Astrocyte (in vitro differentiated cells and primary cell): ENCODE data around the gene TMEM200A. TPM values are rescaled to one million over a fixed set of nuclear protein-coding genes. Genes with fewer than 3 reads are reported as not detected.

Experiments
- DNase-seq: peaks from one replicate; pipeline ENCODE4 v3.0.0-alpha.2; 2010; ENCODE audit warnings: low read depth
- FAIRE-seq: peaks from 2 replicates; lab custom pipeline; 2011; peaks lifted over from hg19 to GRCh38; lab: Jason Lieb, UNC
- H2AFZ ChIP-seq: 2 replicates; pipeline ENCODE4 v1.6.0; 2012; ENCODE audit warnings: low read depth, low read length, inconsistent platforms
- H3K27ac ChIP-seq: 2 replicates; pipeline ENCODE4 v1.5.1; 2011; ENCODE audit warnings: low read depth, low read length, inconsistent platforms
- H3K27me3 ChIP-seq: 2 replicates; pipeline ENCODE4 v1.6.0; 2011; ENCODE audit warnings: low read length, inconsistent platforms; ENCODE audit not compliant: insufficient read depth
- H3K36me3 ChIP-seq: 2 replicates; pipeline ENCODE4 v1.5.1; 2011; ENCODE audit warnings: low read length, inconsistent platforms; ENCODE audit not compliant: insufficient read depth
- H3K4me1 ChIP-seq: 2 replicates; pipeline ENCODE4 v1.5.1; 2011; ENCODE audit warnings: low read length, inconsistent platforms; ENCODE audit not compliant: insufficient read depth
- H3K4me2 ChIP-seq: 2 replicates; pipeline ENCODE4 v1.6.0; 2012; ENCODE audit warnings: low read length, inconsistent platforms
- H3K4me3 ChIP-seq: 2 replicates; pipeline ENCODE4 v1.5.1; 2011; ENCODE audit warnings: low read depth, mild to moderate bottlenecking, low read length, inconsistent platforms; ENCODE audit not compliant: insufficient read depth
- H3K79me2 ChIP-seq: 2 replicates; pipeline ENCODE4 v1.6.0; 2012; ENCODE audit warnings: mild to moderate bottlenecking, low read length, inconsistent platforms; ENCODE audit not compliant: insufficient read depth
- H3K9ac ChIP-seq: 2 replicates; pipeline ENCODE4 v1.6.0; 2012; ENCODE audit warnings: mild to moderate bottlenecking, low read length, inconsistent platforms
- H3K9me3 ChIP-seq: 2 replicates; pipeline ENCODE4 v1.5.1; 2012; ENCODE audit warnings: low read depth, mild to moderate bottlenecking, low read length, inconsistent platforms; ENCODE audit not compliant: insufficient read depth
- H4K20me1 ChIP-seq: 2 replicates; pipeline ENCODE4 v1.6.0; 2012; ENCODE audit warnings: low read length, inconsistent platforms; ENCODE audit not compliant: insufficient read depth
- H3K27ac Mint-ChIP-seq: one replicate; pipeline ENCODE4 v1.8.0; 2021; ENCODE audit warnings: mild to moderate bottlenecking, mixed read lengths; ENCODE audit not compliant: unreplicated experiment
- H3K27me3 Mint-ChIP-seq: one replicate; pipeline ENCODE4 v1.8.0; 2021; ENCODE audit warnings: low read depth, mixed read lengths; ENCODE audit not compliant: unreplicated experiment
- H3K36me3 Mint-ChIP-seq: one replicate; pipeline ENCODE4 v1.8.0; 2021; ENCODE audit warnings: low read depth, mixed read lengths; ENCODE audit not compliant: unreplicated experiment
- H3K4me1 Mint-ChIP-seq: one replicate; pipeline ENCODE4 v1.8.0; 2021; ENCODE audit warnings: low read depth, mixed read lengths; ENCODE audit not compliant: unreplicated experiment
- H3K4me3 Mint-ChIP-seq: one replicate; pipeline ENCODE4 v1.8.0; 2021; ENCODE audit warnings: mild to moderate bottlenecking, moderate library complexity, mixed read lengths; ENCODE audit not compliant: unreplicated experiment
- H3K9me3 Mint-ChIP-seq: one replicate; pipeline ENCODE4 v1.8.0; 2021; ENCODE audit warnings: mild to moderate bottlenecking, mixed read lengths; ENCODE audit not compliant: unreplicated experiment
- EZH2 ChIP-seq: IDR thresholded peaks from 2 replicates; pipeline ENCODE4 v1.6.1; 2012; ENCODE audit warnings: mild to moderate bottlenecking, low read length, inconsistent platforms; ENCODE audit not compliant: insufficient read depth
- total RNA-seq: library from RNA; stranded (reverse); gene quantifications from 2 replicates; pipeline ENCODE4 v1.2.1, GENCODE V29; 2021
- TF ChIP-seq, protein P1 (sequence below): IDR thresholded peaks from 2 replicates; pipeline ENCODE4 v1.5.1; 2011; ENCODE audit warnings: low read depth, mild to moderate bottlenecking, inconsistent platforms, low read length, moderate library complexity; ENCODE audit not compliant: insufficient read depth

TMEM200A gene
- total RNA-seq, 1 donor from 2014 or later, result 14.9 TPM

DNA sequence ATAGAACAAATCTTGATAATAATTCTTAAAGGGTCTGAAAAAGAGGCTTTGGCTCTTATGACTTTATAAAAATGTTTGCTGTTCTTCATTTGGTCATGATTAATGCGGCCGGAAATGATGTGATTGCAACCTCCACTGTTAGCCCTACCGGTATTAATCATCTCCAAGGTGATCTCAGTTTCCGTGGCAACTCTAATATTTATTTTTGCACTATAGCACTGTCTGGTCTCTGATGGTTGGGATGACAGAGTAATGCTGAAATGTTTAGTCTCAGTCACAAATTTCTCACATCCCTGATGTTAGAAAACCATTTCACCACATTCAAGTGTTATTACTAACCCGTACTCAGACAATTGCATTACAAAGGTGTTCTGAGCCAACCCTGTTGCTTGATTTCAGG lies 87.4 kb downstream of the TMEM200A start:
- Mint-ChIP-seq H3K9me3 (no peaks in the 10 kb centered on the region), H3K36me3 (no peaks in the 10 kb centered on the region), H3K27me3 (peaks cover 2% of the 10 kb centered on the region), H3K4me1 (peaks cover 5% of the 10 kb centered on the region), H3K27ac (peak overlapping the region; percentile 20), H3K4me3 (no peak overlapping the region)
- no peaks in the 10 kb centered on the region for H4K20me1 ChIP-seq
- H2AFZ ChIP-seq, result no peak overlapping the region
- peaks cover 14% of the 10 kb centered on the region for H3K4me1 ChIP-seq
- no peak overlapping the region for H3K4me3 ChIP-seq
- TF ChIP-seq, protein P1, sequence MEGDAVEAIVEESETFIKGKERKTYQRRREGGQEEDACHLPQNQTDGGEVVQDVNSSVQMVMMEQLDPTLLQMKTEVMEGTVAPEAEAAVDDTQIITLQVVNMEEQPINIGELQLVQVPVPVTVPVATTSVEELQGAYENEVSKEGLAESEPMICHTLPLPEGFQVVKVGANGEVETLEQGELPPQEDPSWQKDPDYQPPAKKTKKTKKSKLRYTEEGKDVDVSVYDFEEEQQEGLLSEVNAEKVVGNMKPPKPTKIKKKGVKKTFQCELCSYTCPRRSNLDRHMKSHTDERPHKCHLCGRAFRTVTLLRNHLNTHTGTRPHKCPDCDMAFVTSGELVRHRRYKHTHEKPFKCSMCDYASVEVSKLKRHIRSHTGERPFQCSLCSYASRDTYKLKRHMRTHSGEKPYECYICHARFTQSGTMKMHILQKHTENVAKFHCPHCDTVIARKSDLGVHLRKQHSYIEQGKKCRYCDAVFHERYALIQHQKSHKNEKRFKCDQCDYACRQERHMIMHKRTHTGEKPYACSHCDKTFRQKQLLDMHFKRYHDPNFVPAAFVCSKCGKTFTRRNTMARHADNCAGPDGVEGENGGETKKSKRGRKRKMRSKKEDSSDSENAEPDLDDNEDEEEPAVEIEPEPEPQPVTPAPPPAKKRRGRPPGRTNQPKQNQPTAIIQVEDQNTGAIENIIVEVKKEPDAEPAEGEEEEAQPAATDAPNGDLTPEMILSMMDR, result no peak
- TF ChIP-seq EZH2, result no peak
- H3K9ac ChIP-seq, result peak overlapping the region; percentile 71
- no peaks in the 10 kb centered on the region for H3K27me3 ChIP-seq
- H3K9me3 ChIP-seq, result no peaks in the 10 kb centered on the region
- no peaks in the 10 kb centered on the region for H3K79me2 ChIP-seq
- no peaks in the 10 kb centered on the region for H3K36me3 ChIP-seq
- DNase-seq (peak; percentile 93), FAIRE-seq (peak; percentile 41)
- peak overlapping the region; percentile 92 for H3K27ac ChIP-seq
- peak overlapping the region; percentile 45 for H3K4me2 ChIP-seq

DNA sequence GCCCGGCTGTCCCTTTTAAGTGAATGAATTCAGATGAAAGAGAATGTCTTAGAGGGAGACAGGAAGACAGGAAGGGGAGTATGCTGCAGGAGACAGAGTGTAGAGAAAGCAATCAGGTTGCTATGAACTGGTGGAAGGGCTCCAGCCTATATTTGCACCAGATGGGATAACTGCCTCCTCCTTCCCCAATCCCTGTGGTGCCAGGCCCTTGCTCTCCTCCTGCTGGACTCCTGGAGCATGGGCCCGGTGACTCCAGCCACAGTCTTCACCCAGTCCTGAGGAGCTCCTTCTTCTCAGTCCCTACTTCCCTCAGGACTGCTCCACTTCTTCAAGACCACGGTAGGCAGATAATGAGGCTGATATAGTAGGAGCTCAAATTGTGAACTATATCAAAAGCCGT lies 91.8 kb downstream of the TMEM200A start:
- Mint-ChIP-seq H3K36me3 (peaks cover 2% of the 10 kb centered on the region), H3K4me1 (peaks cover 6% of the 10 kb centered on the region), H3K27me3 (peaks cover 9% of the 10 kb centered on the region), H3K27ac (no peak overlapping the region), H3K4me3 (no peak overlapping the region), H3K9me3 (peaks cover 2% of the 10 kb centered on the region)
- no peak overlapping the region for H2AFZ ChIP-seq
- H3K27ac ChIP-seq, result no peak overlapping the region
- DNase-seq, result no peak
- H3K4me2 ChIP-seq, result no peak overlapping the region
- H4K20me1 ChIP-seq, result no peaks in the 10 kb centered on the region
- H3K9ac ChIP-seq, result no peak overlapping the region
- no peaks in the 10 kb centered on the region for H3K27me3 ChIP-seq
- no peak overlapping the region for H3K4me3 ChIP-seq
- H3K36me3 ChIP-seq, result no peaks in the 10 kb centered on the region
- H3K4me1 ChIP-seq, result peaks cover 12% of the 10 kb centered on the region
- FAIRE-seq, result no peak
- H3K9me3 ChIP-seq, result no peaks in the 10 kb centered on the region
- TF ChIP-seq, protein P1, result no peak
- TF ChIP-seq EZH2, result no peak
- H3K79me2 ChIP-seq, result no peaks in the 10 kb centered on the region

DNA sequence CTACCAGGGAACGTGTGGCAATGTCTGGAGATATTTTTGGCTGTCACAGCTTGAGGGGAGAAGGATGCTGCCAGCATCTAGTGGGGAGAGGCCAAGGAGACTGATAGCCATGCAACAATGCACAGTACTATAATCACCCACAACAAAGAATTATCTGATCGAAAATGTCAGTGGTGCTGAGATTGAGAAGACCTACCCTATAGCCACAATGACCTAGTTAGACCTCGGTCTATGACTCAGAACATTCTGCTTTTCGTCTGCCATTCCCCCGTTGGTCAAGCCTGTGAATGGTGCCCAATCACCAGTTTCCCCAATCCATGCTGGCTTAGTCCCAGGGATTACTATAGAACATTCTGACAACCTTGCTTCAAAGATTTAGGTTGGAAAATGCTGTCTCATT lies 93.5 kb downstream of the TMEM200A start:
- Mint-ChIP-seq H3K9me3 (peaks cover 2% of the 10 kb centered on the region), H3K27me3 (peaks cover 9% of the 10 kb centered on the region), H3K27ac (no peak overlapping the region), H3K4me3 (no peak overlapping the region), H3K36me3 (peaks cover 2% of the 10 kb centered on the region), H3K4me1 (peaks cover 5% of the 10 kb centered on the region)
- DNase-seq (no peak), FAIRE-seq (no peak)
- H3K79me2 ChIP-seq, result no peaks in the 10 kb centered on the region
- H3K9me3 ChIP-seq, result no peaks in the 10 kb centered on the region
- TF ChIP-seq, protein P1, result no peak
- TF ChIP-seq EZH2, result no peak
- no peaks in the 10 kb centered on the region for H3K36me3 ChIP-seq
- no peaks in the 10 kb centered on the region for H3K27me3 ChIP-seq
- no peak overlapping the region for H3K27ac ChIP-seq
- H3K9ac ChIP-seq, result no peak overlapping the region
- no peaks in the 10 kb centered on the region for H4K20me1 ChIP-seq
- H3K4me1 ChIP-seq, result peaks cover under 1% of the 10 kb centered on the region
- H3K4me3 ChIP-seq, result no peak overlapping the region
- no peak overlapping the region for H2AFZ ChIP-seq
- no peak overlapping the region for H3K4me2 ChIP-seq
